T follicular helper cell (primary cell): ENCODE results near the gene SLC7A10.
"Not testable (repeated sequence)": the region's sequence is repeated elsewhere in the genome, so short reads cannot be mapped to it uniquely, and the experiment has no call there.

ENCODE experiments used
- DNase-seq: peaks from one replicate; pipeline ENCODE4 v3.0.0-alpha.2; 2020; ENCODE audit warnings: low read depth

SLC7A10 gene

DNA sequence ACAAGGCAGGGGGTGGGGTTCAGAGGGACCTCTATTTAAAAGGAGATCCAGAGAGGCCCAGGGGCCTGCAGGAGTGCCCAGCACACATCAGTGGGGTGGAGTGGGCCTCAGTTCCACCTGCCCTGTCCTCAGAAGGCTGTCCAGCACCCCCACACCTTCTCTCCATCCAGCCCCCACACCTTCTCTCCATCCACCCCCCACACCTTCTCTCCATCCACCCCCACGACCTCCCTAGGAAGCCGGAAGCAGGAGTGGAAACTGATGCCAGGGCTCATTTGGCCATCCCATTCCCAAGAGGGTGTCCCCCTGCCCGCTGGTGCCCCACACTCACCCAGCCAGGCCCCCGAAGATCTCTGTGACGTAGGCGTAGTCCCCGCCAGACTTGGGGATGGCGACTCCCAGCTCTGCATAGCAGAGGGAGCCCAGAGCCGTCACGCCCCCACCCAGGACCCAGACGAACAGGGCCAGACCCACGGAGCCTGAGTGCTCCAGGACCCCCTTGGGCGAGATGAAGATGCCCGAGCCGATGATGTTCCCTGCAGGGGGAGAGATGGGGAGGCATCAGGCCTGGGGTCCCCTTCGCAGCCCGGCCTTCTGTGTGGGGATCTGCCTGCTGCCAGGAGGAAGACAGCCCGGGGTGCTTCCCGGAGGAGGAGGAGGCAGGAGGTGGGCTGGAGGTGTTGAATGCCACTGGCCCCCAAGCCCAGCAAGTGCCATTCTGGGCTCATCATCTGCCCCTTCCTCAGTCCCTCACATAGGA is 10.0 kb downstream of the SLC7A10 start:
- no peak for DNase-seq

DNA sequence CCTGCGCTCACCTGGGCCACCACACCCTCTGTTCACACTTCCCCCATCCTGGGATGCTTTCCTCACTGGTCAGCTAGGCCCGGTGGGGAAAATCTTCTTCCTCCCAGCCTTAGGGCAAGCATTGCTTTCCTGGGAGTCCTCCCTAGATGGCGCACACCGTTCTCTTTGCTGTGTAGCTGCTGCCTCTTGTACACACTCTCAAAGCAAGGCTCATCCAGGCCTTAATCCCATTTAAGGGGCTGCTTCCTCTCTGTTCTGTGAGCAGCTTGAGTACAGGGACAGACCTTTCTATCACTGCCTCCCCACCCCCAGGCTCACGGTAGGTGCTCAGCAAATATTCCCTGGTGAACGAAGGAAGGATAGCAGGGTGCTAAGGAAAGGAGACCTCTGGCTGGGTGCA is 11.1 kb downstream of the SLC7A10 start:
- DNase-seq, result no peak

DNA sequence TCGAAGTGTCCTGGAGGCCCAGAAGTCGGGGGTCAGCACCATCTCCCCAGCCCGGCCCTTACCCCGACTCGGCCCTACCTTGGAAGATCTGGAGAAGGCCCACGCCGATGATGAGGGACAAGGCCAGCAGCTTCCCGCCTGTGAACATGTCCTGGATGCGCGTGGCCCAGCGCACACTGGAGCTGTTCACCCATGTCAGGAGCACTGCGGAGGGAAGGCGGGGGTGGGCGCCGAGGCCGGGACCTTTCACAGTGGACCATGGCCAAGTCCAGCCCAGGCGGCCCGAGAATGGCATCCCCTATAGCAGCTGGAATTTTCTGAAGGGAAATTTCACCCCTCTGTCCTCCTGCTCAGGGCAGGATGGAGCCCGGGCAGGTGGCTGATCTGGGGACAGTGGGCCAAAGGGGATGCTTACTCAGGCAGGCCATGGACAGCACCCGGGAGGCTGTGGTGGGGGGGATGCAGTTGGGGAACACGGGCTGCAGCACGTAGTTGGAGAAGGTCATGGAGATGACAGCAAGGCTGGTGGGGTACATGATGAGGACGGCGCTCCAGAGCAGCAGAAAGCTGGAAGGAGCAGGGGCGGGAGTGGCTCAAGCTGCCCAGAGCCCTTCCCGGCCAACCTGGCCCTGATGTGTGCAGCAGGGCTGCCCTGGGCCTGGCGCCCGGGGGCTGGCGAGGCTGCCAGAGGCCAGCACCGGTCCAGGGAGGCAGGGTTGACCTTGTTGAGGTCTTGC is 13.0 kb downstream of the SLC7A10 start:
- no peak for DNase-seq

DNA sequence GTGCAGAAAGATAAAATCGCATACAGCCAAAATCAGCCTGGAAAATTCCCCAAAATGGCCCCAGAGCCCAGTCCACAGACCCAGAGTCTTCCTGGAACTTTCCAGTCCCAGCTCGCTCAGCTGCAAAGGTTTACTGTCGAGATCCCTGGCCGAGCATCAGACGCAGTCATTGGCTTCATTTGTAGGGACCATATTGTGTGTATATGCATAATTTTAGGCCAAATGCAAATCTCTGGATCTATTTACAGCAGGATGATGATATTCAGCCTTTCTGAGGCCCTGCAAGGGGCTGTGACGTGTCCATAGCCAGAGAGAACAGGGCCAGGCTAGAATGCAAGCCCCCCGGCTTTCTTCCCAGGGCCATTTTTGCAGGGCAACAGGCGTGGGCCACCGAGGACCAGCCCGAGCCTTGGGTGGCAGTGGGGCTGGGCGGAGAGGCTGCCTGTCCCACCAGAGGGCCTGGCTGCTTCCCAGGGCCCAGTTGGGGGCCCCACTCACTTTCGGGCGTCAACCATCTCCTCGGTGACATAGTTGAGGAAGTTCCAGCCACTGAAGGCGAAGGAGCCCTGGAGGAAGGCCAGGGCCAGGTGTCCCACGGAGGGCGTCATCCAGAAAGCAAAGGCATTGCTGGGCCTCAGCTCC is 13.7 kb downstream of the SLC7A10 start:
- DNase-seq, result no peak

GRCh38 chr19:33210266-33210940 is 15.2 kb downstream of the SLC7A10 start:
- DNase-seq, result no peak

DNA sequence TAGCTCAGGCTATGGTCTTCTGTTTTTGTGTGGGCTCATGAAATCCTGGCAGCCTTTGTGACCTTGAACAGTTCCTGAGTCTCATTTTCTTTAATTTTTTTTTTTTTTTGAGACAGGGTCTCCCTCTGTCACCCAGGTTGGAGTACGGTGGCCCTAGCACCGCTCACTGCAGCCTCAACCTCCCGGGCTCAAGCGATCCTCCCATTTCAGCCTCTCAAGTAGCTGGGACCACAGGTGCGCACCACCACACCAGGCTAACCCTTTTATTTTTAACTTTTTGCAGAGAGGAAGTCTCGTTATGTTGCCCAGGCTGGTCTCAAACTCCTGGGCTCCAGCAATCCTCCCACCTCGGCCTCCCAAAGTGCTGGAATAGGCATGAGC is 15.8 kb downstream of the SLC7A10 start:
- not testable (repeated sequence) for DNase-seq

DNA sequence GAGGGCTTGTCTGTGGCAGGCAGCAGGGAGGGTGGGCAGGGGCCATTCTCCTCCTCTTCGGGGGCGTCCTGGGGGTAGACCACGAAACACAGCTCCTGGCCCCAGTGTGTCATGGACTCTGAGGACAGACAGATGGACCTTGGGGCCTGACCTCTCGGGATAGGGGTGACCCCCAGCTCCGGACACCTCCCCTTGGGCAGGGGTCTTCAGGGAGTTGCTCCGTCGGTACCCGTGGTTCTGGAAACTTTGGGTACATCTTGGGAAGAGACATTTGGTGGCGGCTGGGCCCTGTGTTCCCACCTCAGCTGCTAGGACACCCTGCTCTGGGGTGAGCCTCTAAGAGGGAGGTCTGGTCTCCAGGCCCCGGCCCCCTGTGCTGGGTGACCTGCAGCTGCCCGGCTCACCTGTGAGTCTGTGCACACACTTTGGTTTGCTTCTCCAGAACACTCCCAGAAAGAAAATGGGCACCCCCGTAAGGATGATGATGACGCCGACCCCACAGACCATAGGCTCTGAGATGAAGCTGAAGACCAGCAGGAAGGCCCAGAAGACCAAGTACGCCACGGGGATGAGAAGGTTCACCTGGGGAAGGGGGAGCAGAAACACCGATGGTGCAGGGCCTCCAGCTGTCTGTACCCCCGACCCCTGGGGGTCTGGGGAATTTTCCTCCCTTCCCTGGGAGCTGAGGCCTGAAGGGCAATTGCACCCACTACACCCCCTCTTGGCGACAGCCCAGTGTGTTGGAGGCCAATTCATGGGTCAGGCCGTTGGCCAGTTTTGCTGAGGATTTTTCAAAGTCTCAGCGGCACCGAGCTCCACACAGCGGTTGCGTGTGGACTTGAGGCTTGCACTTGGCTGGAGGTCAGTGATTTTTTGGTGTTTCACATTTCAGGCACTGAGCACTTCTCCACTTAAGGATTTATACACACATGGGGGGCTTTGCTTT is 16.5 kb downstream of the SLC7A10 start:
- no peak for DNase-seq

DNA sequence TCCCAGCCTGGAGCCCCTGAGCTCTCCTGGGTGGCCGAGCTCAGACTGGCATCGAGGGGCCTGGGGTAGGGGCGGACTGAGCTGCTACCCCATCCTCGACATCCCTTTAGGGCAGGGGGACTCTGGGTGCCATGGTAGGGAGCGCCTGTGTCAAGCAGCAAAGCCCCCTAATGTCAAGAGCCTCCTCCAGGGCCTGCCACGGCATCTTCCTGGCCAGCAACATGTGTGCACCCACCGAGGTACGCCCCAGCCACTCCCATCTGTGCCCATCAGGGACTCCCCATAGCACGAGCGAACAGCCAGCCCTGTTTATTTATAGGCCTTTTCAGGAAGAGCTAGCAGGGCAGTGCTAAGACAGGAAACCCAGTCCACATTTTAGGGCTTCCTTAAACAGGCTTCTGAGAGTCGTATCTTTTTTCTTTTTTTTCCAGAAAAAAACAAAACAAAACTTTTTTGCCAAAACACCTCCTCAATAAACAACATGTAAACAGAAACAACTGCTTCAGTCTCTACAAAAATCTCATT is 17.2 kb downstream of the SLC7A10 start:
- DNase-seq, result no peak

- no peak for DNase-seq
These were observed 17.7 kb downstream of the SLC7A10 start for GRCh38 chr19:33207903-33208302.

DNA sequence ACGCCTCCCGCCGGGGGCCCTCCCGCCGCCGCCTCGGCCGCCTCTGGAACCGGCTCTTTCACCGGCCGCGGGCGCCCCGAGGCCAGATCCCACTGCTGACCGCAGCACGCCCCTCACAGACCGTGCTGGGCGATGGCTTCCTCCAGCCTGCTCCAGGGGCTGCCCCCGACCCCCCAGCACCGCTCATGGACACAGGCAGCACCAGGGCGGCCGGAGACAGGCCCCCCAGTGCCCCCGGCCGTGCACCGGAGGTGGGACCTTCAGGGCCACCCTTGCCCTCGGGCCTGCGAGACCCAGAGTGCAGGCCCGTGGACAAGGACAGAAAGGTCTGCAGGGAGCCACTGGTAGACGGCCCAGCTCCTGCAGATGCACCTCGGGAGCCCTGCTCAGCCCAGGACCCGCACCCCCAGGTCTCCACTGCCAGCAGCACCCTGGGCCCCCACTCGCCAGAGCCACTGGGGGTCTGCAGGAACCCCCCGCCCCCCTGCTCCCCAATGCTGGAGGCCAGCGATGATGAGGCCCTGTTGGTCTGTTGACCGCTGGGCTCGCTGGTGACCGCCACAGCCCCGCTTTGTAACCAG is 18.5 kb downstream of the SLC7A10 start:
- DNase-seq, result no peak

GRCh38 chr19:33206261-33207039 is 19.2 kb downstream of the SLC7A10 start:
- DNase-seq, result no peak

DNA sequence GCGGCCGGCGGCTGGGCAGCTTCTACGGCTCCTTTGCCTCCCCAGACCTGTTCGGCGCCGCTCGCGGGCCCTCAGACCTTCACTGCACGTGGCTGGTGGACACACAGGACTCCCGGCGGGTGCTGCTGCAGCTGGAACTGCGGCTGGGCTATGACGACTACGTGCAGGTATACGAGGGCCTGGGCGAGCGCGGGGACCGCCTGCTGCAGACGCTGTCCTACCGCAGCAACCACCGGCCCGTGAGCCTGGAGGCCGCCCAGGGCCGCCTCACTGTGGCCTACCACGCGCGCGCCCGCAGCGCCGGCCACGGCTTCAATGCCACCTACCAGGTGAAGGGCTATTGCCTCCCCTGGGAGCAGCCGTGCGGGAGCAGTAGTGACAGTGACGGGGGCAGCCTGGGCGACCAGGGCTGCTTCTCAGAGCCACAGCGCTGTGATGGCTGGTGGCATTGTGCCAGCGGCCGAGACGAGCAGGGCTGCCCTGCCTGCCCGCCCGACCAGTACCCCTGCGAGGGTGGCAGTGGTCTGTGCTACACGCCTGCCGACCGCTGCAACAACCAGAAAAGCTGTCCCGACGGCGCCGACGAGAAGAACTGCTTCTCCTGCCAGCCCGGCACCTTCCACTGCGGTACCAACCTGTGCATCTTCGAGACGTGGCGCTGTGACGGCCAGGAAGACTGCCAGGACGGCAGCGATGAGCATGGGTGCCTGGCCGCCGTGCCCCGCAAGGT is 20.0 kb downstream of the SLC7A10 start:
- DNase-seq, result no peak

GRCh38 chr19:33205110-33205509 is 20.5 kb downstream of the SLC7A10 start:
- DNase-seq, result no peak

DNA sequence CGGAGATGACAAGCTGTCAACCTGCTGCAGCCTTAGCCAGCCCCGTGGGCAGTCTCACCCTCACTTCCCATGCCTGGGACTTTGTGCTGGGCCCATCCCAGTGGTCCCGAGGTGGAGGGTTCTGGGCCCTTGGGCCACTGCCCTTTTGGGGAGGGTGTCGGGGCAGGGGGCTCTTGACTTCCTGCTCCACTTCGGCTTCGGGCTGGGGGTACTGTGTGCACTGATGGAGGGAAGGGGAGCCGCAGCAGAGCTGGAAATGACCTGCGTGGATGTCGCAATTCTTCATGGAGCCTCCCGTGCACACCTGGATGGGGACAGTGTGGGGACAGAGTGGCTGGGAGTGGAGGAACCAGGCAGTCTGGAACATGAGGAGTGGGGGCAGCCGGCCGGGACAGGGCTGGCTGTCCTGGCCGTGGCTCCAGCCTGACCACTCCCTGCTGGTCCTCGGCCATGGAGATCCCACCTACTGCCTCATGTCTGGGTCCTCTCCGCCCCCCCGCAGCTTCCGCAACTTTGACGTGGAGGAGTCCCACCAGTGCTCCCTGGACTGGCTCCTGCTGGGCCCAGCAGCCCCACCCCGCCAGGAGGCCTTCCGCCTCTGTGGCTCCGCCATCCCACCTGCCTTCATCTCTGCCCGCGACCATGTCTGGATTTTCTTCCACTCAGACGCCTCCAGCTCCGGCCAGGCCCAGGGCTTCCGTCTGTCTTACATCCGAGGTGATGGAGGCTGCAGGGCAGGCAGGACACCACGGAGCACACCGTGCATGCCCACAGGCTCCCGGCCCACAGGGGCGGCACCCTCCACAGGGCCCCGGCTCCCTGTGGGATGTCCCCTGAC is 21.3 kb downstream of the SLC7A10 start:
- DNase-seq, result no peak

- no peak for DNase-seq
These were observed 22.1 kb downstream of the SLC7A10 start for GRCh38 chr19:33203529-33203928.

DNA sequence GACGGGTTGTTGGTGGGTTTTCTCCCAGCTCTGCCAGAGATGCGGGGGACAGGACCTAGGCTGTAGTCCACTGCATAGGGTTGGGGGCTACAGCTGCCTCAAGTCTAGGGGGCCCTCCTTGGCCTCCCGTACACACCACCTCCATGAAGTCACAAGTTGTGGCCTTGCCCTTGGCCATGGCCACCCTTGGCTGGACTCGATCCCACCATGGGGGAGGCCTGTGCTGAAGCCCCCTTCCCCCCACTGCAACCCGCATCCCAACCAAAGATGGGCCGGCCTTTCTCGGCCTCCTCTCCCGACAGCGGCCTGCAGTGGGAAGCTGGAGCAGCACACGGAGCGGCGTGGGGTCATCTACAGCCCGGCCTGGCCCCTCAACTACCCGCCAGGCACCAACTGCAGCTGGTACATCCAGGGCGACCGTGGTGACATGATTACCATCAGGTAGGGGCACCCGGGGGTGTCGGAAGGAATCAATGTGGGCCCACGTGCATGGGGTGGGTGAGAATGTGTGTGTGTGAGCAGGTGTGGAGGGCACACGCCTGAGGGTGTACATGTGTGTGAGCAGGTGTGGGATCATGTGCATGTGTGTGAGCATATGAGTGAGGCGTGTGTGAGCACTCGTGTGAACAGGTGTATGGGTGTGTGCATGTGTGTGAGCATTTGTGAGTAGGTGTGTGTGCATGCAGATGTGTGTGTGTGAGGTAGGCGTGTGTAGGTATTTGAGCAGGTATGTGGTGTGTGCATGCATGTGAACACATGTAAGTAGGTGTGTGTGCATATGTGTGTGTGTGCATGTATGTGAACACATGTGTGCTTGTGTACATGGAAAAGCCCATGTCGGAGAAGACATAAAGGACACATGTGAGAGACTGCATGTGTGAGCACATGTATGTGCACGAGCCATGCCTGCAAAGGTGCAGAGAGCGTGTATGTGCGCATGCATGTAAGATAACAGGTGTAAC is 22.8 kb downstream of the SLC7A10 start:
- DNase-seq, result no peak
